HFFc6 (cell line): Measurements from ENCODE around the gene PHF14. TPM values are rescaled to one million over a fixed set of nuclear protein-coding genes. Genes with fewer than 3 reads are reported as not detected.
A peak's percentile ranks its signal among the peaks of the same experiment; 100 is the strongest.

Experiments
- DNase-seq: peaks from one replicate; pipeline ENCODE4 v3.0.0-alpha.2; 2018
- H3K27ac Mint-ChIP-seq: 2 replicates; pipeline ENCODE4 v1.8.0; 2020; ENCODE audit warnings: mild to moderate bottlenecking, mixed read lengths
- H3K27me3 Mint-ChIP-seq: 2 replicates; pipeline ENCODE4 v1.8.0; 2021; ENCODE audit warnings: mild to moderate bottlenecking, moderate library complexity, mixed read lengths; ENCODE audit not compliant: insufficient read depth
- H3K36me3 Mint-ChIP-seq: 2 replicates; pipeline ENCODE4 v1.8.0; 2021; ENCODE audit warnings: low read depth, mixed read lengths
- H3K4me1 Mint-ChIP-seq: 2 replicates; pipeline ENCODE4 v1.8.0; 2020; ENCODE audit warnings: low read depth, mixed read lengths
- H3K4me3 Mint-ChIP-seq: 2 replicates; pipeline ENCODE4 v1.8.0; 2020; ENCODE audit warnings: mild to moderate bottlenecking, moderate library complexity, mixed read lengths
- H3K9me3 Mint-ChIP-seq: 2 replicates; pipeline ENCODE4 v1.8.0; 2020; ENCODE audit warnings: mild to moderate bottlenecking, mixed read lengths
- CTCF ChIP-seq: fragments of 200-600 bp; sonication (generic); IDR thresholded peaks from 2 replicates; pipeline ENCODE4 v1.5.0; 2021; ENCODE audit warnings: antibody characterized with exemption, mild to moderate bottlenecking
- total RNA-seq, 6 experiments: library from RNA; stranded (reverse); fragmentation: NEBNext Ultra II Directional; extraction: Animal tissue kit (Norgen Biotek cat#: 25700); gene quantifications; 2 replicates in 1 of 6; 3 replicates in 5 of 6; pipeline ENCODE4 v1.2.3, GENCODE V29; 2021

The PHF14 gene
- total RNA-seq, 6 experiments from 2014 or later, result 11.4 to 15.8 (median 13.3) TPM

DNA sequence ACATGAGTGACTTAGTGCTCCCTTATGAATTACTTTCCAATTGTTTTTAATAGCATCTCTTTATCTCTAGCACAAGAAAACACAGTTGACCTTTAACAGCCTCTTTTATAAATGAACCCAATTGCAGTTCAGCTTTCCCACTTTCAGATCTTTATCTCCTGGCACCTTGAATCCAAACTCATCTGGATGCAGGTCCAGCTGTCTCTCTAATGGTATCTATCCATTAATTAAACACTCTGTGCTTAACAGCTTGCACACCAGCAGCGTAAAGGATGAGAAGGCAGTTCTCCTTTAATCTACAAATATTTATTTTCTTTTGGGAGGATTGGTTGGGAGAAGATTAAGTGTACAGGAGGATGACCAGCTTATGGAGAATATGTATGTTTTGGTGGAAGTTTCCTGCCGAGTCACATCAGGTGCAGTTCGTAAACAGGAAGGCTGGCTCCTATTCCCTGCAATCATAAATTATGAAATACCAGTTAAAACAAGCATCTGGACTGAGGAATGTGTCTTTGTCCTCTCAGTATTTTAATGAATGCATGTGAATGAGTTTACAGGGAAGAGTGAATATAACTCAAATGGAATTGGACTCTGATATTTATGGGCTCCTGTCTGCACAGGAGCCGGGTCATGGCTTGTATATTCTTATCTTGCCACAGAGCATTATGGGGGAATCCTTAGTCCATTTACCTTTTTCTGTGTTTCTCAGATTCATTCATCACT lies 232.7 kb downstream of the PHF14 start:
- H3K4me3 Mint-ChIP-seq, result no peak overlapping the region
- H3K36me3 Mint-ChIP-seq, result no peaks in the 10 kb centered on the region
- TF ChIP-seq CTCF, result no peak
- H3K4me1 Mint-ChIP-seq, result no peaks in the 10 kb centered on the region
- DNase-seq, result no peak
- H3K27me3 Mint-ChIP-seq, result peaks cover 9% of the 10 kb centered on the region
- H3K27ac Mint-ChIP-seq, result no peak overlapping the region
- no peaks in the 10 kb centered on the region for H3K9me3 Mint-ChIP-seq

GRCh38 chr7:11207565-11207964 lies 233.9 kb downstream of the PHF14 start:
- Mint-ChIP-seq H3K9me3 (no peaks in the 10 kb centered on the region), H3K4me3 (no peak overlapping the region), H3K4me1 (no peaks in the 10 kb centered on the region), H3K27me3 (peaks cover 9% of the 10 kb centered on the region), H3K36me3 (no peaks in the 10 kb centered on the region), H3K27ac (no peak overlapping the region)
- TF ChIP-seq CTCF, result peak; percentile 38
- DNase-seq, result no peak

DNA sequence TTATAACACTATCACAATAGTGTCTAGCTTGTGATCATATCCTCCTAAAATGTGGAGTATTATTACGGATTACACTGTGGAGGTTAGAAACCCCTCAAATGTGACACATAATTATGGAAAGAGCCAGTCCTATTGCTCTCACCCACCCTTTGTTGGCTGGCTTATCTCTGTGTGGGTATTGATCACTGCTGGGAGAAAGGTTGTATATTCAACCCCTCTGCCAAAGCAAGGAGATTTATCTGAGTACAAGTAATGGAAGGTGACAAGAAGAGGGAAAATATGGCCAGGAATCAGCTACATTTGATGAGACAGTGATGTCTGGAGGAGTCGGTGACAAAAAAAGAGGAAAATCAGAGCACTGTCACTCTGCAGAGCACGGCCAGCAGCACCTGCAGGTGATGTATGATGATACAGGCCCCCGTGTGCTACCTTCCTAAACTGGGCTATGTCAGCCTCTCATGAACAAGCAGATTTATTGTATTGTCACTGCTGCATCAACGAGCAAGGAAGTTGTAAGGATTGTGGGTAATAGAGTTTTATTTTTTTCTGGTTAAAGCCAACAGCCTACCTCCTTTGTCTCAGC lies 235.3 kb downstream of the PHF14 start:
- H3K4me1 Mint-ChIP-seq, result no peaks in the 10 kb centered on the region
- no peaks in the 10 kb centered on the region for H3K9me3 Mint-ChIP-seq
- no peaks in the 10 kb centered on the region for H3K36me3 Mint-ChIP-seq
- no peak overlapping the region for H3K27ac Mint-ChIP-seq
- TF ChIP-seq CTCF, result no peak
- no peak overlapping the region for H3K4me3 Mint-ChIP-seq
- no peak for DNase-seq
- H3K27me3 Mint-ChIP-seq, result peaks cover 9% of the 10 kb centered on the region; the same call in 1 of the 2 replicates

- H3K4me3 Mint-ChIP-seq, result no peak overlapping the region
- H3K36me3 Mint-ChIP-seq, result no peaks in the 10 kb centered on the region
- TF ChIP-seq CTCF, result no peak
- H3K9me3 Mint-ChIP-seq, result no peaks in the 10 kb centered on the region
- no peak for DNase-seq
- no peak overlapping the region for H3K27ac Mint-ChIP-seq
- H3K27me3 Mint-ChIP-seq, result peaks cover 5% of the 10 kb centered on the region; the same call in 1 of the 2 replicates
- H3K4me1 Mint-ChIP-seq, result no peaks in the 10 kb centered on the region
Measured at GRCh38 chr7:11210374-11210773, 236.7 kb downstream of the PHF14 start.

GRCh38 chr7:11212080-11212711 lies 238.5 kb downstream of the PHF14 start:
- Mint-ChIP-seq H3K4me3 (0 out of 2 replicates have a peak overlapping the region, but pooled peaks have one; percentile 10), H3K4me1 (no peaks in the 10 kb centered on the region), H3K9me3 (no peaks in the 10 kb centered on the region), H3K36me3 (no peaks in the 10 kb centered on the region), H3K27me3 (peaks cover 5% of the 10 kb centered on the region; the same call in 1 of the 2 replicates), H3K27ac (no peak overlapping the region)
- TF ChIP-seq CTCF, result peak; percentile 94
- DNase-seq, result peak; percentile 39
